ENCODE results near the gene RBM3.

The RBM3 gene

DNA sequence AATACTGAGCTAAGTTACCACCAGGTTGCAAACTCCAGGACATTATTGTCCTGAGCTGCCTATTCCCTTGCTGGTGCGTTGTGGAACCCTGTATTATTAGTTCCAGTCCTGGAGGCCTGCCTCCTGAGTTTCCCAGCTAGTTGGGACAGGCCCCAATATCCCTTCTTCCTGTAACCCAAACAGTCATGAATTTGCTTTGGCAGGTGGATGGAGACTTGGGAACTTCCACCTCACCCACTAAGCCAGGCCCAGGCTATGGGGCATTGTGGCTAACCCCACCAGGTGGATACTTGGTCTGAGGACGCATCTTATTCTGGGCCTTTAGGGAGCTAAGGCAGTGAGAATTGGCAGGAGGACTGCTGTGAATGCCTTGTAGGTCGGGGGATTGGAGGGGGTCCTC is 5.0 kb downstream of the RBM3 start:
- TF ChIP-seq TAF1 (IDR thresholded peaks at IDR 0.05; ENCODE audit: borderline replicate concordance, low read depth, low read length) (no peak), POLR2A (IDR thresholded peaks at IDR 0.05; ENCODE audit: low read depth, low read length) (no peak), POLR2AphosphoS5 (IDR thresholded peaks at IDR 0.05; ENCODE audit: low read depth, low read length) (no peak; the same call in 1 of the 2 replicates)
- DNase-seq (ENCODE audit: insufficient read length) (no peak), FAIRE-seq (no peak)

DNA sequence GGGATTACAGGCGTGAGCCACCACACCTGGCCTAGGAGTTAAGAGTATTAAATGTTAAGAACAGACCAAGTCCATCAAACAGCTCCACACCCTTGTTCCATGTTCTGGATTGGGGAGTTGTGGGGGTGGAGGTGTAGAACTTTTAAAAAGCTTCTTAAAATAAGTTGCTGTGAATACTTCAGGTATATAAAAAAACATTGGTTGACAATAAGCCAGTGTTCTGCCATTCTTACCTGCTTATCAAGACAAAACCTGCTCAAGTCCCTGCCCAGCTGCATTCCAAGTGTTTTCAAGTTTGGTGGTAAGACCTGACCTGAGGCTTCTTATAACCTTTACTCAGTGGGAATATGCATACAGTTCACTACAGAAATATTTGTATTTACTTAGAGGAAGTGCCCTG is 6.4 kb downstream of the RBM3 start:
- no peak for FAIRE-seq
- TF ChIP-seq POLR2A (IDR thresholded peaks at IDR 0.05; ENCODE audit: low read depth, low read length) (no peak; the same call in 1 of the 2 replicates), TAF1 (IDR thresholded peaks at IDR 0.05; ENCODE audit: borderline replicate concordance, low read depth, low read length) (no peak), POLR2AphosphoS5 (IDR thresholded peaks at IDR 0.05; ENCODE audit: low read depth, low read length) (no peak)
- DNase-seq (ENCODE audit: insufficient read length) = no peak

DNA sequence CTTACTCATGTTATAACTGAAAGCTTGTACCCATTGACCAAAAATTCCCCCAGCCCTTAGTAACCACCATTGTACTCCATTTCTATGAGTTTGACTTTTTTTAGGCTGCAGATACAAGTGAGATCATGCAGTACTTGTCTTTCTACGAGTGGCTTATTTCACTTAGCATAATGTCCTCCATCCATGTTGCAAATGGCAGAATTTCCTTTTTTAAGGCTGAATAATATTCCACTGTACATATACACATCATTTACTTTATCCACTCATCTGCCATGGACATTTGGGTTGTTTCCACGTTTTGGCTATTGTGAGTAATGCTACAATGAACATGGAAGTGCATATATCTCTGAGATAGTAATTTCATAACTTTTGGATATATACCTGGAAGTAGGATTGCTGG is 10.4 kb downstream of the RBM3 start:
- TF ChIP-seq POLR2AphosphoS5 (IDR thresholded peaks at IDR 0.05; ENCODE audit: low read depth, low read length) = no peak
- TF ChIP-seq TAF1 (IDR thresholded peaks at IDR 0.05; ENCODE audit: borderline replicate concordance, low read depth, low read length) = no peak
- TF ChIP-seq POLR2A (IDR thresholded peaks at IDR 0.05; ENCODE audit: low read depth, low read length) = no peak
- DNase-seq (ENCODE audit: insufficient read length) (no peak), FAIRE-seq (no peak)

DNA sequence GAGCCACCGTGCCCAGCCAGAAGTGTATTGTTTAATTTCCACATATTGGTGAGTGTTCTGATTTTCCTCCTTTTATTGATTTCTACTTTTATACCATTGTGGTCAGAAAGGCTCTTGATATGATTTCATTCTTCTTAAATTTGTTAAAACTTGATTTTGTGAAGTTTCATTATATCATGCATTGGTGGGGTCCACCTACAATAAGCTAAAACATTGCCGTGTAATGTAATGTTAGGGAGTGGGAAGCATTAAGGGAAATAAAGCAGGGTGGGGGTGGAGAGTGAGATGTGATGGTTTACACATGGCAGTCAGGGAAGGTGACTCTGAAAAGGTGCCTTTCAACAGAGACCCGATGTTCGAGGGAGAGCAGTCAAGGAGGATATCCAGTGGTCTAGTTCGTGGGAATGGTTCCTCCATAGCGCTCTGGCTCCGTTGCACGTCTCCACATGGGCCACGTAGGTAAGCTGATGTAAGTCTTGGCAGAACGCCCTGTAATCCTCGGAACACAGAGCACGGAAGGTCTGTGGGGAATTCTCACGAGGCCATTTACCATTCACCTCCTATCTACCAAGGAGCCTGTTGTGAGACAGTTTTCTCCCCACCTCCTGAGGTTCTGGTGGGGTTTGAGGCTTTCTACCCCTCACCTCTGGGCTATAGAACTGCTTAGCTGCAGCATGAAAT is 15.3 kb downstream of the RBM3 start:
- TF ChIP-seq POLR2AphosphoS5 (IDR thresholded peaks at IDR 0.05; ENCODE audit: low read depth, low read length) = no peak
- TF ChIP-seq TAF1 (IDR thresholded peaks at IDR 0.05; ENCODE audit: borderline replicate concordance, low read depth, low read length) = no peak
- no peak for TF ChIP-seq POLR2A (IDR thresholded peaks at IDR 0.05; ENCODE audit: low read depth, low read length)
- FAIRE-seq (no peak), DNase-seq (ENCODE audit: insufficient read length) (no peak)

DNA sequence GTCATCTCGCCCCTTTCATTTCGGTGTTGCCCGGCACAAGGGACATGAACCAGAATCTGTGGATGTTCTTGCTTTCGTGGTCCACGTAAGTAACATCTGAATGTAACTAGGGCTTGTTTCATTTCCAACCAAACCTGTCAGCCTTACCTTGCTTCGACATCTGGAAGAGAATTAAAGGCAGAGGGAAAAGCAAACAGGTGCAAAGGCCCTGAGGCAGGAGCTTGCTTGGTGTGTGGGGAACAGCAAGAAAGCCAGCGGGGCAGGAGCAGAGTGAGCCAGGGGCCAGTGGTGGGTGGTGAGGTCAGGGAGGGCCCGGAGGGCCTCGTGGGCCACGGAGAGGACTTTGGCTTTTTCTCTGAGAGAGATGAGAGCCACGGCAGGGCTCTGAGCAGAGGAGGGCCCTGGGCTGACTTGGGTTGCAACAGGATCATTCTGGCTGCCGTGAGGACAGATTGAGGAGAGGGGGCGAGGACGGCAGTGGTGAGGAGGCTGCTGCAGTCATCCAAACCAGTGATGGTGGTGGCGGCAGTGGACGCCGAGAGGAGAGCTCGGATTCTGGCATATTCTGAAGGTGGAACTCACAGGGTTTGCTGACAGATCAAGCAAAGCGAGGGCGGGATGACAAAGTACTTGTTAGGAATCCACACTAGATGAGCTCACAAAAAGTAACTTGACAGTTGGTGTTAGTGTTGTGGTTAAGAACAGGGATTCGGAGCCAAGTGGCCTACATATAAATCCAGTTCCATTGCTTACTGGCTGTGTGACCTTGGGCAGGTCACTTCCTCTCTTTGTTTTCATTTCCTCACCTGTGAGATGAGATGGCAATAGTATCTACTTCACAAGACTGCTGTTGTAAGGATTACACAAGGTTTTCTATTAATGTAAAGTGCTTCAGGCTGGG is 16.2 kb downstream of the RBM3 start:
- no peak for FAIRE-seq

DNA sequence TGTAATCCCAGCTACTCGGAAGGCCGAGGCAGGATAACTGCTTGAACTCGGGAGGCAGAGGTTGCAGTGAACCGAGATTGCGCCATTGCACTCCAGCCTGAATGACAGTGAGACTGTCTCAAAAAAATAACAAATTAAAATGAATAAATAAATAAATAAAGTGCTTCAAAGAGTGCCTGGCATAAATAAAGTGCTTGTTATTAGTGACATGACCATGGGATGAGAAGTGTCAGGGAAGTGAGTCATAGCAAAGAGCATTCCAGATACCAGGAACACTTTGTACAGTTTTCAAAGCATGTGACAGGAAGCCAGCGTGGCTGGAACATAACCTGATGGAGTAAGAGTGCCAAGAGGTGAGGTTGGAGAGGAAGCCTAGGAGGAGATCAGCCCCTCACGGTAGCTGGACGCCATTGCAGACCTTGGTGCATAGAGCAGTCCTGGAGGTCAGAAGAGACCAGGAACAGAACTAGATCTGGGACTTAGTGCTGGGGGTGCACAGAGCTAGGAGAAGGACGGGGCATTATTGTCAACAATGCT is 17.0 kb downstream of the RBM3 start:
- FAIRE-seq = no peak

More for the DNA sequence above, 16.2 kb downstream of the RBM3 start:
- TF ChIP-seq POLR2A (IDR thresholded peaks at IDR 0.05; ENCODE audit: low read depth, low read length) (no peak), POLR2AphosphoS5 (IDR thresholded peaks at IDR 0.05; ENCODE audit: low read depth, low read length) (no peak), TAF1 (IDR thresholded peaks at IDR 0.05; ENCODE audit: borderline replicate concordance, low read depth, low read length) (no peak)
- DNase-seq (ENCODE audit: insufficient read length) = no peak

DNA sequence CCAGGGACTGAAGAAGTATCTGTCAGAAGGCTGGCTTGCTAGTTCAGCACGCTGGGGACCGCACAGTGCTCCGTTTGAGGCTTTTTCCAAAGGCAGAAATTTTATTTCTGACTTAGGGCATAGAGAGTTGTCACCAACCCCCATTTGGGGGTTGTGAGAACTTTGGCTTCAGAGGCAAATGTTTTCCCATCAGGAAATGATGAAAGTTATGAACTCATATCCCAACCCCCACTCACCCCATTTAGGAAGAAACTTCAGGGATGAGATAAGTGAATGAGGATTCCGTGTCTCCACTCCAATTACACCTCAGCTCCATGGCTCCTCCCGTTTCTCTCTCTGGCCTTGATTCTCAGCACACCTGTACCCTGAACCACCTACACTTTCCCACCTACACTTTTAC is 18.7 kb downstream of the RBM3 start:
- no peak for DNase-seq (ENCODE audit: insufficient read length)
- TF ChIP-seq POLR2A (IDR thresholded peaks at IDR 0.05; ENCODE audit: low read depth, low read length) (no peak), TAF1 (IDR thresholded peaks at IDR 0.05; ENCODE audit: borderline replicate concordance, low read depth, low read length) (no peak)
- no peak for FAIRE-seq

More for the DNA sequence above, 17.0 kb downstream of the RBM3 start:
- no peak for DNase-seq (ENCODE audit: insufficient read length)
- TF ChIP-seq TAF1 (IDR thresholded peaks at IDR 0.05; ENCODE audit: borderline replicate concordance, low read depth, low read length) = no peak
- no peak for TF ChIP-seq POLR2AphosphoS5 (IDR thresholded peaks at IDR 0.05; ENCODE audit: low read depth, low read length)
- no peak for TF ChIP-seq POLR2A (IDR thresholded peaks at IDR 0.05; ENCODE audit: low read depth, low read length)

DNA sequence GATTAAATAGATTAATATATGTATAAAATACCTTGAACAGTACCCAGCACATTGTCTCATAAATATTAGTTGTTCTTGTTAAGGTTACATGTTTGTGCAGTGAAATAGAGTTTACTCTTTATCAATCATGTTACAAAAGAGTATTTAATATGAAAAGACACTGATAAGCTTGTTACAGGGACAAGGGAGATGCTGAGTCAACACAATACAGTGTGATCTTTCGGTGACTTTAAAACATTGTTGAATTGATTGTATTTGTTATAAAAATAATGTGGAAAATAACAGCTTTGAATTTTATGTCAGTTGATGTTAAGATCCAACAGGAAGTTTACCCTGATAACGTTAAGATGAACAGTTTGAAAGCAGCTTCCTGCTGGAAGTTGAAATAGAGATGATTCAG is 21.6 kb downstream of the RBM3 start:
- no peak for FAIRE-seq
- no peak for DNase-seq (ENCODE audit: insufficient read length)
- no peak for TF ChIP-seq TAF1 (IDR thresholded peaks at IDR 0.05; ENCODE audit: borderline replicate concordance, low read depth, low read length)
- TF ChIP-seq POLR2AphosphoS5 (IDR thresholded peaks at IDR 0.05; ENCODE audit: low read depth, low read length) = no peak
- TF ChIP-seq POLR2A (IDR thresholded peaks at IDR 0.05; ENCODE audit: low read depth, low read length) = no peak

DNA sequence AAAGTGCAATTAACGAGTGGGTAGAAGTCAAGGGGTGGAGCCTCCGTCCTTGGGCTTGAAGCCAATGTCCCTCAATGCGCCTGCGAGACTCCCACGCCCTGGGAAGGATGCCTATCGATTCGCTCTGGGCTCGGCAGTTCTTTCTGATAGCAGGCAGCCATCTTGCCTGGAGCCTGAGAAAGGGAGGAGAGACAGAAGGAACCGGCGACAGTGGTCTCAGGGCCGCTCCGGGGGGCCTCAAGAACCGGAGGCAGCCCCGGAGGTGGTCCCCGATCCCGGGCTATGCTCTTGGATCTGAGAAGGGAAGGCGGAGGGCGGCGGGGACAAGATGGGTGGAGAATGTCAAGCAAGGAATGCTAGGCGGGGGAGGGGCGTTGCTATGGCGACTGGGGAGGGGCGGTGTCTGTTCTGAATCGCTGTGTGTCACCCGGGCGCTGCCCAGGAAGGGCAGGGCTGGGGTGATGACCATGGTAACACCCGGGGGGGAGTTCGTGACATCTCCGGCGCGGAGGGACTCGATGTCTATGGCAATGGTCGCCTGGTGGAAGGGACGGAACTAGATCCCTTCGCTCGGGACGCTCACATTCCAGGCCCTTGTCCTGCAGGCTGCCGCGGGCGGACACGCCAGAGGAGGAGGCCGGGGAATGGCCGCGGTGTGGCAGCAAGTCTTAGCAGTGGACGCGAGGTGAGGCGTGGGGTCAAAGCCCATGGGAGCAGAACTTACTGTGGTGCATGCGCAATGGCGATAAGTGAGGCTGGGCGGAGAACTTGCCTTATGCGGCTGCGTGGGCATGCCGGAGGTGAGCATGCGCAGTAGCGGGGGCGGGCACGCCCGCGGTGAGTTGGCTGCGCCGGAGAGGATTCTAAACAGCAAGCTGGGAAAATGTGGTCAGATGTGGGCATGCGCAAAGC is 23.3 kb downstream of the RBM3 start, which contains the start of gene WDR13:
TSS of gene WDR13 (plus strand) at position 140 of the 912 bp plus-strand sequence. CDS start at position 645, 505 bp downstream.
- FAIRE-seq = peak; percentile 98
- peak; percentile 74 for DNase-seq (ENCODE audit: insufficient read length)
- no peak for TF ChIP-seq TAF1 (IDR thresholded peaks at IDR 0.05; ENCODE audit: borderline replicate concordance, low read depth, low read length)
- peak; percentile 59; the same call in 1 of the 2 replicates for TF ChIP-seq POLR2AphosphoS5 (IDR thresholded peaks at IDR 0.05; ENCODE audit: low read depth, low read length)
- TF ChIP-seq POLR2A (IDR thresholded peaks at IDR 0.05; ENCODE audit: low read depth, low read length) = peak; percentile 54; the same call in 1 of the 2 replicates

DNA sequence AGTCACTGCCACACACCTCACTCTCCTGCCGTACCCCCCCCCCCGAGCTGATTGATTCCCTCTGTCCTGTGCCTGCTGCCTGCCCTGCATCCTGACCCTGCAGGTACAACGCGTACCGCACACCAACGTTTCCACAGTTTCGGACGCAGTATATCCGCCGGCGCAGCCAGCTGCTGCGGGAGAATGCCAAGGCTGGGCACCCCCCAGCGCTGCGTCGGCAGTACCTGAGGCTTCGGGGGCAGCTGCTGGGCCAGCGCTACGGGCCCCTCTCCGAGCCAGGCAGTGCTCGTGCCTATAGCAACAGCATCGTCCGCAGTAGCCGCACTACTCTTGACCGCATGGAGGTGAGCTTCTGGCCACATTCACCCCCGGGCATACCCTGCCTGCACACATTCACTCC is 24.3 kb downstream of the RBM3 start:
- FAIRE-seq (peak; percentile 48), DNase-seq (ENCODE audit: insufficient read length) (no peak)
- TF ChIP-seq POLR2A (IDR thresholded peaks at IDR 0.05; ENCODE audit: low read depth, low read length) = no peak
- no peak for TF ChIP-seq TAF1 (IDR thresholded peaks at IDR 0.05; ENCODE audit: borderline replicate concordance, low read depth, low read length)
- TF ChIP-seq POLR2AphosphoS5 (IDR thresholded peaks at IDR 0.05; ENCODE audit: low read depth, low read length) = no peak
